HUES48 (cell line): ENCODE results near the gene AARSD1.
"Not testable (repeated sequence)": the region's sequence is repeated elsewhere in the genome, so short reads cannot be mapped to it uniquely, and the experiment has no call there.

Experiments used
- H3K27ac ChIP-seq: one replicate; pipeline ENCODE4 v1.7.0; 2013; ENCODE audit warnings: low read depth, low read length, inconsistent platforms
- H3K27me3 ChIP-seq: 2 replicates; pipeline ENCODE4 v1.6.1; 2013; ENCODE audit warnings: mild to moderate bottlenecking, low read length; ENCODE audit not compliant: control insufficient read depth, insufficient read depth
- H3K36me3 ChIP-seq: 2 replicates; pipeline ENCODE4 v1.6.1; 2013; ENCODE audit warnings: low read length; ENCODE audit not compliant: control insufficient read depth, insufficient read depth
- H3K4me1 ChIP-seq: 2 replicates; pipeline ENCODE4 v1.6.1; 2013; ENCODE audit warnings: mild to moderate bottlenecking, low read length; ENCODE audit not compliant: control insufficient read depth, insufficient read depth
- H3K4me3 ChIP-seq: 2 replicates; pipeline ENCODE4 v1.5.1; 2013; ENCODE audit warnings: mild to moderate bottlenecking, low read depth, low read length
- H3K9ac ChIP-seq: 2 replicates; pipeline ENCODE4 v1.6.1; 2013; ENCODE audit warnings: mild to moderate bottlenecking, low read depth, low read length, moderate library complexity
- H3K9me3 ChIP-seq: 2 replicates; pipeline ENCODE4 v1.6.1; 2013; ENCODE audit warnings: low read length; ENCODE audit not compliant: control insufficient read depth, insufficient read depth

AARSD1 gene, protein sequence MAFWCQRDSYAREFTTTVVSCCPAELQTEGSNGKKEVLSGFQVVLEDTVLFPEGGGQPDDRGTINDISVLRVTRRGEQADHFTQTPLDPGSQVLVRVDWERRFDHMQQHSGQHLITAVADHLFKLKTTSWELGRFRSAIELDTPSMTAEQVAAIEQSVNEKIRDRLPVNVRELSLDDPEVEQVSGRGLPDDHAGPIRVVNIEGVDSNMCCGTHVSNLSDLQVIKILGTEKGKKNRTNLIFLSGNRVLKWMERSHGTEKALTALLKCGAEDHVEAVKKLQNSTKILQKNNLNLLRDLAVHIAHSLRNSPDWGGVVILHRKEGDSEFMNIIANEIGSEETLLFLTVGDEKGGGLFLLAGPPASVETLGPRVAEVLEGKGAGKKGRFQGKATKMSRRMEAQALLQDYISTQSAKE

DNA sequence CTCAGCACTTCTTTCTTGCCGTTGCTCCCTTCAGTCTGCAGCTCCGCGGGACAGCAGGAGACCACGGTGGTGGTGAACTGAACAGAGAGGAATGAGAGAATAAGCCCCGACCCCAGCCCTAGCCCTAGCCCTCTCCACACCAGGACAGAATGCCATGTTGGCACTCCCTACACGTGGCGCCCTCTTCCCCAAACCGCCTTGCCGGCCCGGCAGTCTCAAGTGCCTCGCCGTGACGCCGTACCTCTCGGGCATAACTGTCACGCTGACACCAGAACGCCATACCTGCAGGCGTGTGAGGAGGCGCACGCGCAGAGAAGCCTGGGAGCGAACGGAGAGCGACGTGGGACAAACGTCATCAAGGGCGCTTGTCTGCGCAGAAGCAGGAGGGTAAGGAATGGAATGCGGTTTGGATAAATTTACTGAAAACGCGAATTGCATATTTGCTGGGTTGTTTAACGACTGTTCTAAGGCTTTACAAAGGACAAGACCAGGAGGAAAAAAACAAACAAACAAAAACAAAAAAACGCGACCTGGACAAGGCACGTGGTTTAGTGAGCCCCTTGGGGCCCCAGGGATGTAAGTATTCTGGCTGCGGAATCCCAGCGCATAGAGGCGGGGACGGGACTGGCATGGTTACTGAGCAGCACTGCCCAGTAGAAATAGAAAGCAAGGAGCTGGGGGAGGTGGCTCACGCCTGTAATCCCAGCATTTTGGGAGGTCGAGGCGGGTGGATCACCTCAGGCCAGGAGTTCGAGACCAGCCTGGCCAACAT is at the start of gene AARSD1:
TSS of gene AARSD1 (minus strand) at position 294 of the 772 bp plus-strand sequence. CDS start at position 280, 14 bp downstream.
- H3K4me1 ChIP-seq: no peaks in the 10 kb centered on the region
- H3K36me3 ChIP-seq: peaks cover 34% of the 10 kb centered on the region
- peak within 1 kb of the TSS; percentile 65 for H3K9ac ChIP-seq
- H3K4me3 ChIP-seq: peak within 1 kb of the TSS; percentile 78
- no peaks in the 10 kb centered on the region for H3K9me3 ChIP-seq
- no peaks in the 10 kb centered on the region for H3K27me3 ChIP-seq
- H3K27ac ChIP-seq: peak within 1 kb of the TSS; percentile 69

DNA sequence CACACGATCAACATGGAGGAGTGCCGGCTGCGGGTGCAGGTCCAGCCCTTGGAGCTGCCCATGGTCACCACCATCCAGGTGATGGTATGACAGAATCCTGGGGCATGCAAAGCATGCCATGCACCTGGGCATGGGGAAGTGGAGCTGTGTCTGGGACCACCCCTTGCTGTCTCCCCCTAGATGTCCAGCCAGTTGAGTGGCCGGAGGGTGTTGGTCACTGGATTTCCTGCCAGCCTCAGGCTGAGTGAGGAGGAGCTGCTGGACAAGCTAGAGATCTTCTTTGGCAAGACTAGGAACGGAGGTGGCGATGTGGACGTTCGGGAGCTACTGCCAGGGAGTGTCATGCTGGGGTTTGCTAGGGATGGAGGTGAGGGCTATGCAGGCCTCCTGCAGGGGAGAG is 49.0 kb upstream of the AARSD1 start:
- Histone ChIP-seq H3K9me3 (no peaks in the 10 kb centered on the region), H3K27ac (no peak overlapping the region), H3K9ac (no peak overlapping the region), H3K4me3 (no peak overlapping the region), H3K36me3 (peaks cover 35% of the 10 kb centered on the region), H3K27me3 (no peaks in the 10 kb centered on the region), H3K4me1 (no peaks in the 10 kb centered on the region; the same call in 1 of the 2 replicates)

DNA sequence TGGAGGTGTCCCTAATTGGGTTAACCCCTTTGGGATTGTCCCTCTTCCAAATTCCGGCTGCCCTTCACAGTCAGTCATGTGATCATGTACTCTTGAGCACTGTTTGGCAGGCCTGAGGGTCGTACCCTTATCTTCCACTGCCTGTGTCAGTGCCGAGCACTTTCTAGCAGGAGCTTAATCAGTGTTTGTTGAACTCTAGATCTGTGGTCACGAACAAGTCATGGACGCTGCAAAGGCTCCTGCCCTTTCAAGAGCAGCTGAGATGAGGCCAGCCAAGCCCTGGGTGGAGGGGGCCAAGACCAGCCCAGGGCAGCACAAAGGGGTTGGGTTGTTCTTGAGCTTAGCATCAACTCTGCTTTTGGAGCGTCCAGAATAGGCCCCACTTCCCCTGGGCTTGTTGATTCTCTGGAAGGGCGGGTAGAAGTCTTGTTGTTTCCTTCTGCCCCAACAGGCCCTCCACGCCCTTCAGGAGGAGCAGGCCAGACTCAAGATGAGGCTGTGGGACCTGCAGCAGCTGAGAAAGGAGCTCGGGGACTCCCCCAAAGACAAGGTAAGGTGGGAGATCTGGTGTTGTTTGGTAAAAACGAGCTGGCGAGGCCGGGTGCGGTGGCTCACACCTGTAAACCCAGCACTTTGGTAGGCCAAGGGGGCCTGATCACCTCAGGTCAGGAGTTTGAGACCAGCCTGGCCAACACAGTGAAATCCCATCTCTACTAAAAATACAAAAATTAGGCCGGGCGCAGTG is 47.6 kb upstream of the AARSD1 start:
- no peaks in the 10 kb centered on the region for H3K27me3 ChIP-seq
- peaks cover 24% of the 10 kb centered on the region for H3K36me3 ChIP-seq
- H3K4me3 ChIP-seq: no peak overlapping the region
- H3K27ac ChIP-seq: no peak overlapping the region
- no peaks in the 10 kb centered on the region for H3K9me3 ChIP-seq
- peaks cover 2% of the 10 kb centered on the region; the same call in 1 of the 2 replicates for H3K4me1 ChIP-seq
- H3K9ac ChIP-seq: no peak overlapping the region

DNA sequence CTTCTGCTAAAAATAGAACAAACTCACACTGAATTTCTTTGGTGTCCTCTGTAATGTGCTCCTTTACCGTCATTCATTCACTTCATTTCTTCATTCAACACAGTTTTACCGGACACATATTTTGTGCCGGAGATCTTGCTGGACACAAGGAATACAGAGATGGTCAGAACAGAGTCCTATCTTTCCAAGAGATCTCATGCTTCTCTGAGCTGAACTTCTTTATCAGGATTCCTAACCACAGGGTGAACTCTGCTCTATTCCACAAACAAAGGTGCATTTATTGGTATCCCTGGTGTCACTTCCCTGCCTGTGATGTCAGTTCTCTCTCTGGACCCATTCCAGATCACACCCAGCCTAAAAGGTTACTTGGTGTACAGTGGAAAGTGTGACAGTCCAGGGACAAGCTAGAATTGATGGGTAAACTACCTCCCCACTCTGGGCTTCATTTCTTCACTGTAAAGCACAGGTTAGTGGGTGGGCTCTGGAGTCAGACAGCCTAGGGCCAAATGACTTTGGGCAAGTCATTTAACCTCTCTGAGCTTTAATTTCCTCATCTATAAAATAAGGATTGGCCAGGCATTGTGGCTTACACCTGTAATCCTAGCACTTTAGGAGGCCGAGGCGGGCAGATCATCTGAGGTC is 46.5 kb upstream of the AARSD1 start:
- peaks cover 5% of the 10 kb centered on the region; the same call in 1 of the 2 replicates for H3K4me1 ChIP-seq
- H3K9me3 ChIP-seq: no peaks in the 10 kb centered on the region
- no peak overlapping the region for H3K4me3 ChIP-seq
- H3K27ac ChIP-seq: no peak overlapping the region
- no peak overlapping the region for H3K9ac ChIP-seq
- H3K27me3 ChIP-seq: no peaks in the 10 kb centered on the region
- peaks cover 14% of the 10 kb centered on the region for H3K36me3 ChIP-seq

DNA sequence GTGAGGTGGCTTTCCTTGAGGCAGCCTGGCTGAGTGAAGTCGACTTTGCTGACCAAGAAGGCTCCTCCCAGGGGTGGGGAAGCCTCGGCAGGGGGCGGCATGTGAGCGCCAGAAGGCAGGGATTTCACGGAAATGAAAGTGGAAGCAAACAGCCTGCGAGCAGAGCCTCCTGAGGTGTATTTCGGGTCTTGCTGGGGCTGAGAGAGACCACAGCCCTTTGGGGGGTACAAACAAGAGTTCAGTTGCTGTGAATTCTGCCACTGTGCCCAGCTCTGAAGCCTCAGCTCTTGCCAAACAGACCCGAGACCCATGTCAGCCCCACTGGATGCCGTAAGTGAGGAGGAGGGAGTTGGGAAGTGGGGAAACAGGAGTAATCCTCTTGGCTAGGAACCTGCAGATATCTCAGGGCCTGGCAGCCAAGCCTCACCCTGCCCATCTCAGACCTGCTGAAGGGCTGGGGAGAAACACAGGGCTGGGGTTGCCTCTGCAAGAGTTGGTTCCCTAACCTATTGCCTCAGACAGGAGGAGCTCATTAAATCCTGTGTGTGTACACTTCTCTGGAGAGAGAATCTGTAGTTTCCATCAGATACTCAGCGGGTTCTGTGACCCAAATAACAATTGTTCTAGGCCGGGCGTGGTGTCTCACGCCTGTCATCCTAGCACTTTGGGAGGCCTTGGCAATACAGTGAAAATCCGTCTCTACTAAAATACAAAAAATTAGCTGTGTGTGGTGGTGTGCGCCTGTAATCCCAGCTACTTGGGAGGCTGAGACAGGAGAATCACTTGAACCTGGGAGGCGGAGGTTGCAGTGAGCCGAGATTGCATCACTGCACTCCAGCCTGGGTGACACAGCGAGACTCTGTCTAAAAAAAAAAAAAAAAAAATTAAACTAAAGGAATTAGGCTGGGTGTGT is 42.6 kb upstream of the AARSD1 start, which contains the start of gene IFI35:
TSS of gene IFI35 (plus strand) at position 146 of the 913 bp plus-strand sequence. CDS start at position 310, 164 bp downstream.
- H3K27ac ChIP-seq: peak within 1 kb of the TSS; percentile 78
- no peaks in the 10 kb centered on the region for H3K9me3 ChIP-seq
- H3K36me3 ChIP-seq: peaks cover 28% of the 10 kb centered on the region
- no peaks in the 10 kb centered on the region for H3K27me3 ChIP-seq
- peak within 1 kb of the TSS; percentile 52 for H3K4me3 ChIP-seq
- peaks cover 5% of the 10 kb centered on the region; the same call in 1 of the 2 replicates for H3K4me1 ChIP-seq
- peak within 1 kb of the TSS; percentile 44 for H3K9ac ChIP-seq

DNA sequence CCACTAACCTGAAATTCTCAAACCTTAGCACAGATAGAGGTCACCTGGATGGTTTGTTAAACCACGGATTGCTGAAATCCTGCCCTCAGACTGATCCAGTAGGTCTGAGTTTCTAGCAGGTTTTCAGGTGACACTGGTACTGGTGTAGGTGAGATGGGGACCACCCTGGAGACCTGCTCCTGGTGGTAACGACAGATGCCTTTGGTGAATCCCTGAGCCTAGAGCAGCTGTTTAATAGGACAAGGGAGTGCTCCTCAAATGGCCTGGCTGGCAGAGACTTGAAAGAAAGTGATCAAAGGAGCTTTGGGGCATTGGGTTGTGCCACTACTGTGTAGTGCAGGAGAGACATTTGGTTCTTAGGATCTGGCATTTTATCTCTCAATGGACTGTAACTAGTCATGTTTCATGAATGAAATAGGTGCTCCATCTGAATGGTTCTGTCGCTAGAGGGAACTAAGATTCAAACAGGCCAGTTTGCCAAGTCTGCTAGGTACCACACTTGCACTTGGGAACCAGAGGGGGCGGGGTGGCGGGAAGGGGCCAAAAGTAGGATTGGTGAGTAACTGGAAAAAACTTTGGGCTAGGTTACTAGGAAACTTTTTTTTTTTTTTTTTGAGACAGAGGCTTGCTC is 39.4 kb upstream of the AARSD1 start:
- H3K9me3 ChIP-seq: no peaks in the 10 kb centered on the region
- no peaks in the 10 kb centered on the region for H3K27me3 ChIP-seq
- peaks cover 54% of the 10 kb centered on the region for H3K36me3 ChIP-seq
- H3K4me3 ChIP-seq: no peak overlapping the region
- H3K4me1 ChIP-seq: peaks cover 11% of the 10 kb centered on the region; the same call in 1 of the 2 replicates
- H3K27ac ChIP-seq: peak overlapping the region; percentile 51
- H3K9ac ChIP-seq: no peak overlapping the region

DNA sequence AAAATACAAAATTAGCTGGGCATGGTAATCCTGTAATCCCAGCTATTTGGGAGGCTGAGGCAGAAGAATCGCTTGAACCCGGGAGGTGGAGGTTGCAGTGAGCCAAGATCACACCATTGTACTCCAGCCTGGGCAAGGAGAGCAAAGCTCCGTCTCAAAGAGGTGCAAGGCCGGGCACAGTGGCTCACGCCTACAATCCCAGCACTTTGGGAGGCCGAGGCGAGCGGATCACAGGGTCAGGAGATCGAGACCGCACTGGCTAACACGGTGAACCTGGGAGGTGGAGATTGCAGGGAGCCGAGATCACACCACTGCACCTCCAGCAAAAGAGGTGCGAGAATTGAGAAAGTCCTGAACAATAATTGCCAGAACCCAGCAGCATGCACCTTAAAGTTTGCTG is 36.6 kb upstream of the AARSD1 start:
- not testable (repeated sequence) for H3K27me3 ChIP-seq, H3K4me3 ChIP-seq, H3K9me3 ChIP-seq, H3K9ac ChIP-seq
- peaks cover 12% of the 10 kb centered on the region; the same call in 1 of the 2 replicates for H3K4me1 ChIP-seq
- H3K27ac ChIP-seq: peak overlapping the region; percentile 59
- peaks cover 54% of the 10 kb centered on the region for H3K36me3 ChIP-seq

DNA sequence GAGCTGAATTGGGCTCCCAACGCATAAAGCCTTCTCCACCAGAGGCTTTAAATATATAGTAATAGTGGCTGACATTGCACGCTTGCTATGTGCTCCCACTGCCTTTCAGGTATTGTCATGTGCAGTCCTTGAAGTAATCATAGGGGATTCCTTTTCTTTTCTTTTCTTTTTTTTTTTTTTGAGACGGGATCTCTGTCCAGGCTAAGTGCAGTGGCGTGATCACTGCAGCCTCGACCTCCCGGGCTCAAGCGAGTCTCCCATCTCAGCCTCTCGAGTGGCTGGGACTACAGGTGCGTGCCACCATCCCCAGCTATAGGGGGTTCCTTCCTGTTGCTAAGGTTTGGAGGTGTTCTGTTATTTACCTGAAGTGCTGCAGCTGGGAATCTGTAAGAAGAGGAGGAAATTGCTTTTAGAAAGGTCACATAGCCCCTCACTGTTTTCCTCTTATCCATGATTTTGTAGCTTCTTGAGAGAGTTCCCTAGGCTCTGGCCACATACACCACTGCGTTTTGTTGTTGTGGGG is 34.8 kb upstream of the AARSD1 start:
- H3K36me3 ChIP-seq: peaks cover 46% of the 10 kb centered on the region
- H3K9ac ChIP-seq: peak overlapping the region; percentile 97
- H3K4me3 ChIP-seq: peak overlapping the region; percentile 99
- peaks cover 12% of the 10 kb centered on the region; the same call in 1 of the 2 replicates for H3K4me1 ChIP-seq
- H3K27ac ChIP-seq: peak overlapping the region; percentile 98
- no peaks in the 10 kb centered on the region for H3K9me3 ChIP-seq
- H3K27me3 ChIP-seq: no peaks in the 10 kb centered on the region
